Heart right ventricle (tissue), 16 donors: Measurements from ENCODE around the gene LAD1. TPM values are rescaled to one million over a fixed set of nuclear protein-coding genes. Genes with fewer than 3 reads are reported as not detected.
A peak's percentile ranks its signal among the peaks of the same experiment; 100 is the strongest.

Source experiments
- ATAC-seq, 8 donors: fragments of 200-7000 bp; cut with Tn5 transposase; one replicate each; pipeline ENCODE4 v1.9.1; 2020; ENCODE audit warnings: mild to moderate bottlenecking in 8 of 8, moderate library complexity in 8 of 8, moderate number of reproducible peaks in 1 of 8
- DNase-seq, 2 donors: peaks; one replicate each; pipeline ENCODE4 v3.0.0-alpha.2; 2020
- H3K27ac ChIP-seq, 10 donors: fragments of 200-600 bp; sonication (generic) in 2 of 10; one replicate each; pipeline versions ENCODE4 v1.5.0 to v1.8.0; 2020 to 2022; ENCODE audit warnings: mild to moderate bottlenecking in 3 of 10
- H3K27me3 ChIP-seq, 7 donors: fragments of 200-600 bp; one replicate each; pipeline ENCODE4 v1.8.0; 2021 to 2022; ENCODE audit warnings: mild to moderate bottlenecking in 2 of 7
- H3K36me3 ChIP-seq, 9 donors: fragments of 200-600 bp; sonication (generic) in 1 of 9; one replicate each; pipeline versions ENCODE4 v1.5.0 to v1.8.0; 2020 to 2022; ENCODE audit warnings: mild to moderate bottlenecking in 2 of 9
- H3K4me1 ChIP-seq, 9 donors: fragments of 200-600 bp; sonication (generic) in 1 of 9; one replicate each; pipeline versions ENCODE4 v1.5.0 to v1.8.0; 2020 to 2022; ENCODE audit warnings: mild to moderate bottlenecking in 4 of 9
- H3K4me3 ChIP-seq, 10 donors: fragments of 200-600 bp; sonication (generic) in 2 of 10; one replicate each; pipeline versions ENCODE4 v1.5.0 to v1.8.0; 2020 to 2022; ENCODE audit warnings: mild to moderate bottlenecking in 7 of 10, moderate library complexity in 2 of 10
- H3K9me3 ChIP-seq, 11 donors: fragments of 200-600 bp in 10 of 11; sonication (generic) in 2 of 11; one replicate each; pipeline versions ENCODE4 v1.5.0 to v1.8.0; 2013 to 2022; ENCODE audit warnings: mild to moderate bottlenecking in 2 of 11, control low read depth in 1 of 11, moderate library complexity in 1 of 11
- CTCF ChIP-seq, 9 donors: fragments of 200-600 bp; sonication (generic) in 2 of 9; IDR thresholded peaks; one replicate each; pipeline versions ENCODE4 v1.5.0 to v1.8.0; 2021 to 2022; ENCODE audit warnings: antibody characterized with exemption in 9 of 9, mild to moderate bottlenecking in 5 of 9, moderate library complexity in 1 of 9
- WGBS, 2 donors: extraction: QIAGEN DNeasy Blood & Tissue Kit; methylation state at CpG; one replicate each; pipeline ENCODE4 v1.1.7; 2013; ENCODE audit warnings: inconsistent platforms in 1 of 2; 5-methylcytosine and 5-hydroxymethylcytosine counted together
- intact Hi-C, 10 donors: fragments of 100-400 bp; cut with DNase I; formaldehyde crosslinking; loops; one replicate each; pipeline versions ENCODE4 v1.11.1 to v1.14.2; 2022
- polyA plus RNA-seq, 2 donors: library from polyadenylated mRNA; stranded (reverse); fragments of 200-250 nt; gene quantifications; one replicate each; pipeline ENCODE4 v1.2.3, GENCODE V29; 2013
- total RNA-seq, 10 donors: library from RNA; stranded (reverse); fragmentation: NEBNext Ultra II Directional in 3 of 10; extraction: Animal tissue kit (Norgen Biotek cat#: 25700) in 3 of 10; gene quantifications; one replicate each; pipeline versions ENCODE4 v1.2.1 to v1.2.4, GENCODE V29; 2021 to 2023
- donor health status: Arrhythmogenic right ventricular cardiomyopathy.
- donor health status: ischemic (EF 13 %, LVEDD 7.1; RV severe dilation, severe dysfunction).
- donor health status: healthy with polysubstance abuse.
- donor health status: DM: no; HTN: yes; CAD: no.
- donor health status: DM: no; HTN: no; CAD: no.
- donor health status: ischemic (EF 25% LVEDD 6.9; RV normal size, moderate dysfunction).
- donor health status: ischemic (EF 25% LVEDD 5.7; RV mildly dilated, moderate dysfunction).
- donor health status: healthy.
- donor health status: DM: yes; HTN: yes; CAD: no.
- donor health status: Ischemic cardiomyopathy.
- donor health status: ischemic (EF 35%, LVEDD 5.7; RV mildly dilated, moderate dysfunction).
- donor health status: nonischemic (EF 11% LVEDD 7.7; RV severe dilation, severe dysfunction).
- donor health status: DM: yes; HTN: yes; CAD: no.
- donor health status: PGD.
- donor health status: ischemic (EF 29% LVEDD 5.4; RV normal size, mild dysfunction).
- donor health status: nonischemic (EF 23%, LVEDD 6.1; RV moderate dilation, normal function).

LAD1 gene
- total and polyA plus RNA-seq, 12 donors = 0.85 to 42.2 (median 2.9) TPM

- Histone ChIP-seq H3K4me3 (no peak overlapping the region), H3K9me3 (no peaks in the 10 kb centered on the region), H3K27me3 (peaks cover 0 to 4% (median 0%) of the 10 kb centered on the region in 7 donors), H3K36me3 (no peaks in the 10 kb centered on the region), H3K27ac (peak overlapping the region in 8 of 10 donors; percentile 35 to 81 (median 62)), H3K4me1 (peaks cover 0 to 68% (median 21%) of the 10 kb centered on the region in 9 donors)
- intact Hi-C loops = no loop called here
- TF ChIP-seq CTCF (IDR thresholded peaks at IDR 0.05) = no peak
- ATAC-seq (peak in 5 of 8 donors; percentile 15 to 74 (median 57)), DNase-seq (no peak)
- 75 to 85% methylated on average over 4 of the region's 4 CpGs for WGBS, 2 donors
Measured at GRCh38 chr1:201383647-201384405, 15.3 kb downstream of the LAD1 start.

DNA sequence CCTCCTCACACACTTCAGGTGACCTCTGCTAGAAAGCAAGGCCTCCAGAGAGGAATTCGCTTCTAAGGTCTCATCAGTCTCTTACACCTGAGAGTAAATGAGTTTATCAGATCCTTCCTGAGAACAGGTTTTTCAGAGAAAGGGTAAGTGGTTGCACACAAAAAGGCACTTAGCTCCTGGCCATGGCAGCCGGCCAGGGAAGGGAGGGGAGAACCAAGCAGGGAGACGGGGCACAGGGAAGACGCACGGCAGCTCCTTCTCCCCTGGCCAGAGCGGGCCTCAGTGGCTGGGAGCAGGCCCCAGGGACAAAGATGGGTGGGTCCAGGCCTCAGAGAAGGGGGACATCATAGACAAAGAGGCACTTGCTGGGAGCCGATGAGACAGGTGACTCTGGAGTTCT is 18.0 kb downstream of the LAD1 start:
- peaks cover 0 to 78% (median 26%) of the 10 kb centered on the region in 9 donors for H3K4me1 ChIP-seq
- 57 to 74% methylated on average over 7 of the region's 7 CpGs for WGBS, 2 donors
- H3K4me3 ChIP-seq = no peak overlapping the region
- peaks cover 0 to 1% (median 0%) of the 10 kb centered on the region in 9 donors for H3K36me3 ChIP-seq
- no peak for ATAC-seq
- no peak for DNase-seq
- H3K27me3 ChIP-seq = peaks cover 0 to 4% (median 0%) of the 10 kb centered on the region in 7 donors
- TF ChIP-seq CTCF (IDR thresholded peaks at IDR 0.05) = no peak
- intact Hi-C loops = no loop called here
- H3K27ac ChIP-seq = peak overlapping the region in 4 of 10 donors; percentile 85 to 94 (median 88)
- no peaks in the 10 kb centered on the region for H3K9me3 ChIP-seq

- Histone ChIP-seq H3K4me3 (no peak overlapping the region), H3K9me3 (no peaks in the 10 kb centered on the region), H3K27ac (peak overlapping the region; percentile 26 to 94 (median 87)), H3K36me3 (peaks cover 0 to 11% (median 0%) of the 10 kb centered on the region in 9 donors), H3K27me3 (no peaks in the 10 kb centered on the region), H3K4me1 (peaks cover 0 to 67% (median 26%) of the 10 kb centered on the region in 9 donors)
- TF ChIP-seq CTCF (IDR thresholded peaks at IDR 0.05) = no peak
- 52 to 72% methylated on average over 9 of the region's 9 CpGs for WGBS, 2 donors
- ATAC-seq = peak in 5 of 8 donors; percentile 6 to 26 (median 12)
- DNase-seq = no peak
- intact Hi-C loops = loop anchor here in 1 of 10 donors (1.0 kb wide), 1 partner anchor 22 kb away; no protein-coding TSS in a partner anchor
Measured at GRCh38 chr1:201379733-201380242, 19.3 kb downstream of the LAD1 start.

DNA sequence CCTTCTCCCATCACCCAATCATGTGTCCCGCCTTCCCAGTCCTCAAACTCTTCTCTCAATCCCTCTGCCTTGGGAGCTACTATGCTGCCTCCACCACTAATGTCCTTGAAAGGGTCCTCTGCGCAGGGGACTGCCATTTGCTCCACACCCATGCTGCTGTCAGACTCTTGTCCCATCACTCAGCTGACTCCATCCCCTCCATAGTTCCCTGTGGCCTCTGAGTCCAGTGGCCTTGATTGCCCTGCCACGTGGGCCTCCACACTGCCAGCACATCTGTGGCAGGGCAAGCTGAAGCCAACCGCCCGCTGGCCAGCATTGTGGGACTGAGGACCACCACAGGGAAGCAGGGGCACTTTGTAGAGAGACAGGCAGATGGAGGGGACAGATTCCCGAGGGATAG is 20.3 kb downstream of the LAD1 start:
- H3K27ac ChIP-seq = peak overlapping the region; percentile 77 to 94 (median 89)
- ATAC-seq = peak; percentile 25 to 67 (median 42)
- no peak overlapping the region for H3K4me3 ChIP-seq

More for the DNA sequence above, 20.3 kb downstream of the LAD1 start:
- Histone ChIP-seq H3K4me1 (peaks cover 0 to 57% (median 24%) of the 10 kb centered on the region in 9 donors), H3K36me3 (peaks cover 0 to 11% (median 0%) of the 10 kb centered on the region in 9 donors), H3K9me3 (no peaks in the 10 kb centered on the region), H3K27me3 (no peaks in the 10 kb centered on the region)
- 43 to 65% methylated on average over 6 of the region's 6 CpGs for WGBS, 2 donors
- no peak for TF ChIP-seq CTCF (IDR thresholded peaks at IDR 0.05)
- DNase-seq = peak; percentile 58 to 76
- intact Hi-C loops = loop anchor here in 1 of 10 donors (1.0 kb wide), 1 partner anchor 22 kb away; no protein-coding TSS in a partner anchor
